Mucosa of descending colon (tissue), 3 donors: Measurements from ENCODE around the gene MACF1. TPM values are rescaled to one million over a fixed set of nuclear protein-coding genes. Genes with fewer than 3 reads are reported as not detected.

Experiments
- ATAC-seq: fragments of 200-7000 bp; cut with Tn5 transposase; one replicate; pipeline ENCODE4 v1.9.1; 2020; ENCODE audit warnings: mild to moderate bottlenecking, moderate library complexity
- DNase-seq, 3 donors: peaks; one replicate each; pipeline ENCODE4 v3.0.0-alpha.2; 2020
- H3K36me3 ChIP-seq: fragments of 200-600 bp; one replicate; pipeline ENCODE4 v1.8.0; 2021; ENCODE audit warnings: low read depth, mild to moderate bottlenecking
- H3K4me1 ChIP-seq: fragments of 200-600 bp; one replicate; pipeline ENCODE4 v1.8.0; 2021; ENCODE audit warnings: low read depth, mild to moderate bottlenecking
- H3K4me3 ChIP-seq: fragments of 200-600 bp; one replicate; pipeline ENCODE4 v1.8.0; 2021; ENCODE audit warnings: mild to moderate bottlenecking
- H3K9me3 ChIP-seq: fragments of 200-600 bp; one replicate; pipeline ENCODE4 v1.8.0; 2021; ENCODE audit warnings: mild to moderate bottlenecking
- CTCF ChIP-seq: fragments of 200-600 bp; IDR thresholded peaks from one replicate; pipeline ENCODE4 v1.8.0; 2022; ENCODE audit warnings: antibody characterized with exemption, mild to moderate bottlenecking
- intact Hi-C, 2 donors: fragments of 100-400 bp; cut with DNase I in 1 of 2; cut with micrococcal nuclease in 1 of 2; formaldehyde crosslinking; loops; one replicate each; pipeline versions ENCODE4 v1.11.0 to v1.11.1; 2022; cut with DNase I, micrococcal nuclease
- total RNA-seq, 3 donors: library from RNA; stranded (reverse); fragmentation: NEBNext Ultra II Directional in 2 of 3; extraction: Animal tissue kit (Norgen Biotek cat#: 25700) in 2 of 3; gene quantifications; one replicate each; pipeline versions ENCODE4 v1.2.1 to v1.2.4, GENCODE V29; 2021 to 2023
- donor health status: DM: no; HTN: no; CAD: no; lungs with moderate emphysema.
- donor health status: DM: no; HTN: no; CAD: no.
- donor health status: DM: no; HTN: yes; CAD: no.

The MACF1 gene
- total RNA-seq, 3 donors from 2014 or later = 146 to 362 (median 156) TPM

- ATAC-seq (no peak), DNase-seq (no peak)
- peaks cover 43% of the 10 kb centered on the region for H3K4me1 ChIP-seq
- no peak for TF ChIP-seq CTCF
- intact Hi-C loops = no loop called here
- no peaks in the 10 kb centered on the region for H3K36me3 ChIP-seq
- H3K4me3 ChIP-seq = no peak overlapping the region
- H3K9me3 ChIP-seq = no peaks in the 10 kb centered on the region
Observed at GRCh38 chr1:39411526-39412478, 207.3 kb downstream of the MACF1 start.

- no peak for TF ChIP-seq CTCF
- Histone ChIP-seq H3K36me3 (no peaks in the 10 kb centered on the region), H3K4me3 (no peak overlapping the region), H3K9me3 (no peaks in the 10 kb centered on the region), H3K4me1 (peaks cover 32% of the 10 kb centered on the region)
- intact Hi-C loops = no loop called here
- DNase-seq (no peak), ATAC-seq (no peak)
Observed at GRCh38 chr1:39412892-39413291, 208.4 kb downstream of the MACF1 start.

- no peak for TF ChIP-seq CTCF
- Histone ChIP-seq H3K36me3 (no peaks in the 10 kb centered on the region), H3K9me3 (no peaks in the 10 kb centered on the region), H3K4me3 (no peak overlapping the region), H3K4me1 (peaks cover 31% of the 10 kb centered on the region)
- intact Hi-C loops = no loop called here
- ATAC-seq = no peak
- DNase-seq = no peak
Observed at GRCh38 chr1:39413902-39414528, 209.5 kb downstream of the MACF1 start.

- no peaks in the 10 kb centered on the region for H3K36me3 ChIP-seq
- ATAC-seq (no peak), DNase-seq (no peak)
- no peak for TF ChIP-seq CTCF
- H3K4me1 ChIP-seq = peaks cover 19% of the 10 kb centered on the region
- no peaks in the 10 kb centered on the region for H3K9me3 ChIP-seq
- intact Hi-C loops = no loop called here
- no peak overlapping the region for H3K4me3 ChIP-seq
Observed at GRCh38 chr1:39415553-39415952, 211.1 kb downstream of the MACF1 start.

- H3K9me3 ChIP-seq = no peaks in the 10 kb centered on the region
- ATAC-seq = no peak
- no peaks in the 10 kb centered on the region for H3K36me3 ChIP-seq
- H3K4me3 ChIP-seq = no peak overlapping the region
- DNase-seq = no peak
- intact Hi-C loops = no loop called here
- no peak for TF ChIP-seq CTCF
- H3K4me1 ChIP-seq = peaks cover 10% of the 10 kb centered on the region
Observed at GRCh38 chr1:39416609-39417008, 212.1 kb downstream of the MACF1 start.
